Muscle layer of colon (tissue), 2 donors: ENCODE results near the gene ZBTB22.

Source experiments
- H3K27ac ChIP-seq: one replicate; pipeline ENCODE4 v1.7.0; 2013; ENCODE audit warnings: low read depth, mild to moderate bottlenecking, low read length, moderate library complexity
- H3K27me3 ChIP-seq, 2 donors: one replicate each; pipeline ENCODE4 v1.7.0; 2013; ENCODE audit warnings: low read length in 2 of 2, mild to moderate bottlenecking in 2 of 2; ENCODE audit not compliant: insufficient read depth in 2 of 2, control insufficient read depth in 1 of 2
- H3K36me3 ChIP-seq: one replicate; pipeline ENCODE4 v1.7.0; 2013; ENCODE audit warnings: mild to moderate bottlenecking, low read length; ENCODE audit not compliant: insufficient read depth
- H3K4me1 ChIP-seq: one replicate; pipeline ENCODE4 v1.7.0; 2013; ENCODE audit warnings: mild to moderate bottlenecking, low read length; ENCODE audit not compliant: insufficient read depth
- H3K4me3 ChIP-seq, 2 donors: one replicate each; pipeline ENCODE4 v1.7.0; 2013; ENCODE audit warnings: low read length in 2 of 2, low read depth in 1 of 2, mild to moderate bottlenecking in 1 of 2, moderate library complexity in 1 of 2
- H3K9ac ChIP-seq: one replicate; pipeline ENCODE4 v1.7.0; 2013; ENCODE audit warnings: low read length
- H3K9me3 ChIP-seq: one replicate; pipeline ENCODE4 v1.7.0; 2013; ENCODE audit warnings: mild to moderate bottlenecking, low read length
- donor health status: abdominal sarcoma.
- donor health status: Adenocarcinoma of cecum.

Gene ZBTB22

GRCh38 chr6:33321227-33321626 lies 3.7 kb upstream of the ZBTB22 start:
- no peak overlapping the region for H3K9ac ChIP-seq
- H3K27me3 ChIP-seq = no peaks in the 10 kb centered on the region
- H3K27ac ChIP-seq = no peak overlapping the region
- peaks cover 47% of the 10 kb centered on the region for H3K4me1 ChIP-seq
- H3K9me3 ChIP-seq = no peaks in the 10 kb centered on the region
- peaks cover 31% of the 10 kb centered on the region for H3K36me3 ChIP-seq
- no peak overlapping the region for H3K4me3 ChIP-seq

DNA sequence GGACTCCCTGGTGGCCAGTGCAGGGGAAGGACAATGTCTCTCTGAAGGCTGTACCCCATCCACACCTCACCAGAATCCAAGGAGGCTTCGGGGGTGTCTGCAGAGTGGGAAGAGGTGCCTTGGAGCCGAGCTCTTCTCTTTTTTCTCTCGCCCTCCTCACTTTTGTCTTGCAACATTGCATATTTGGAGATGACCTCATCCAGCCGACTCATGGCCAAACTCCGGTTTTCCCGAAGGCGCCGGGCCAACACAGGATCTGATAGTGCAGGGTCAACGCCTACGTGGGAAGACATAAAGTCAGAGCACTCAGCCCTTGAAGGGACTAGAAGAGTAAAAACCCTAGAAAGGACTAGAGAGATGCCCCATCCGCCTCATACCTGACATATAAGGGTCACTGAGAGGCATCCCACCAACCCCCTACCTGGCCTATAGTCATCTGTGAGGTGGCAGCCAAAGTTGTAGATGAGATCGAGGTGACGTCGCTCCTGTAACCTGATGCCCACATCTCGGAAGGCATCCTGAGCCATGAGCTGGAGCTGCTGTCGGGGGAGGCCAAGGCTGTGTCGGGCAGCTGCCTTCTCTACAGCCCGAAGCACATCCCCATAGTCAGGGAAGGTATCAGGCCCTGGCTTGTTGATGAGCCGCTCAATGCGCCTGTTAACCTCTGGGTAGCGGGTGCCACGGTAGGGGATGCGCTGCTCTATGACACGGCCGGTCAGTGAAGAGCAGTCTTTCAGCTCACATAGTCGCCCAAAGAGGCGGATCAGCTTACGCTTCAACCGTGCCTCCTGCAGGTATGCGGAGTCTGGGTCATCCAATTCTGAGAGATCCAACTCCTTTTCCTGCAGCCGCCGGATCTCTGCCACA lies 3.0 kb upstream of the ZBTB22 start:
- Histone ChIP-seq H3K9me3 (no peaks in the 10 kb centered on the region), H3K4me1 (peaks cover 47% of the 10 kb centered on the region), H3K9ac (no peak overlapping the region), H3K27me3 (no peaks in the 10 kb centered on the region), H3K27ac (no peak overlapping the region), H3K4me3 (no peak overlapping the region), H3K36me3 (peaks cover 36% of the 10 kb centered on the region)

- Histone ChIP-seq H3K4me3 (no peak overlapping the region), H3K4me1 (peaks cover 52% of the 10 kb centered on the region), H3K9ac (no peak overlapping the region), H3K27me3 (no peaks in the 10 kb centered on the region), H3K27ac (no peak overlapping the region), H3K36me3 (peaks cover 36% of the 10 kb centered on the region), H3K9me3 (no peaks in the 10 kb centered on the region)
Measured at GRCh38 chr6:33319939-33320314, 2.4 kb upstream of the ZBTB22 start.

- H3K9ac ChIP-seq = no peak overlapping the region
- peaks cover 52% of the 10 kb centered on the region for H3K4me1 ChIP-seq
- H3K4me3 ChIP-seq = peak overlapping the region in 1 of 2 donors; percentile 74
Measured at GRCh38 chr6:33318426-33319073, 1.0 kb upstream of the ZBTB22 start.

DNA sequence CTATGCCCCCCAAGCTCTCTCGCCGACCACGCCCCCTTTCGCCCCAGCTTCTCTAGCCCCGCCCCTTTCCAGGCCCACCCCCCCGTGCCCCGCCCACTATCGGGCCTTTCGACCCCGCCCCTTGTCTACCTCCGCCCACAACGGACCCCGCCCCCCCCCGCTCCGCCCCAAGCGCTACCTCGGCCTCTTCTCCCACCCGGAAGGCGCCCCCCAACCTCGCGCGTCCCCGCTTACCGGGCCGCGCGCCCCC lies 200 bp downstream of the ZBTB22 start:
- peaks cover 53% of the 10 kb centered on the region for H3K4me1 ChIP-seq
- H3K9me3 ChIP-seq = no peaks in the 10 kb centered on the region

More at GRCh38 chr6:33318426-33319073, 1.0 kb upstream of the ZBTB22 start:
- Histone ChIP-seq H3K9me3 (no peaks in the 10 kb centered on the region), H3K27ac (peak overlapping the region; percentile 86), H3K36me3 (peaks cover 36% of the 10 kb centered on the region), H3K27me3 (no peaks in the 10 kb centered on the region)

DNA sequence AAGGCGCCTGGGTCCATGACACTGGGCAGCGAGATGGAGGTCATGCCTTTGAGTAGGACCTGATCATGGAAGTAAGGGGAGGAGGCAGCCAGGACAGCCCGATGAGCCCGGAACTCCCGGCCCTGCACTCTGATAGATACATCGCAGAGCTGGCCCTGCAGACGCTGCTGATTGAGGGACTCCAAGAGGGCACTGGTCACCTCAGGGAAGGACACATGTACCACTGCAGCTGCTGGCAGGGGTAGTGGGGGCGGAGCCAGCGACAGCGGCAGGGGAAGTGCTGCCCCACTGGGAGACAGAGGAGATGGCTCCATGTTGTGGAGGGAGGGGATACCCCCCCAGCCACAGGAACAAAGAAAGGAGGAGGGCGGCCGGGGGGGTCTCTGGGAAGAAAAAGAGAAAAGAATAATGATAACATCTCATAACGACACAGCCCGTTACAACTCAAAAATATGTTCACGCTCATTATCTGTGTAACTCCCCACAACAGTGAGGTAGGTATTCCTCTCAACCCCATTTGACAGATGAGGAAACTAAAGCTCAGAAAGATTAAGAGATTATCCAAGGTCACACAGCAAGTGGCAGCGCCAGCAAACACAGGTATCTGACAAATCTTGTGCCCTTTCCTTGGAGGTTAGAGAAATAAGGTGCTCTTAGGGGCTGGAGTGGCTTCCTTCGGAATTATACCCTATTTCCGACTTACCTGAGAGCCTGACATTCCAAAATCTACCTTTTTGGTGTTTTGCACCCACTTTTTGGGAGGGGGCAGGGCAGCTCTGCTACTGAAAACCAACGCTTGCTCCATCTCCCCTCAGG lies 733 bp downstream of the ZBTB22 start:
- Histone ChIP-seq H3K9ac (no peak overlapping the region), H3K36me3 (peaks cover 36% of the 10 kb centered on the region), H3K4me3 (peak overlapping the region in 1 of 2 donors; percentile 15), H3K27me3 (no peaks in the 10 kb centered on the region), H3K27ac (peak overlapping the region; percentile 25), H3K4me1 (peaks cover 53% of the 10 kb centered on the region), H3K9me3 (no peaks in the 10 kb centered on the region)

More for the DNA sequence above, 200 bp downstream of the ZBTB22 start:
- Histone ChIP-seq H3K36me3 (peaks cover 36% of the 10 kb centered on the region), H3K27me3 (no peaks in the 10 kb centered on the region), H3K9ac (no peak overlapping the region), H3K27ac (peak overlapping the region; percentile 86), H3K4me3 (peak overlapping the region in 1 of 2 donors; percentile 15)

GRCh38 chr6:33315793-33316602 lies 1.5 kb downstream of the ZBTB22 start:
- Histone ChIP-seq H3K27ac (no peak overlapping the region), H3K9ac (no peak overlapping the region), H3K4me3 (no peak overlapping the region), H3K4me1 (peaks cover 48% of the 10 kb centered on the region), H3K27me3 (no peaks in the 10 kb centered on the region), H3K9me3 (no peaks in the 10 kb centered on the region), H3K36me3 (peaks cover 34% of the 10 kb centered on the region)

DNA sequence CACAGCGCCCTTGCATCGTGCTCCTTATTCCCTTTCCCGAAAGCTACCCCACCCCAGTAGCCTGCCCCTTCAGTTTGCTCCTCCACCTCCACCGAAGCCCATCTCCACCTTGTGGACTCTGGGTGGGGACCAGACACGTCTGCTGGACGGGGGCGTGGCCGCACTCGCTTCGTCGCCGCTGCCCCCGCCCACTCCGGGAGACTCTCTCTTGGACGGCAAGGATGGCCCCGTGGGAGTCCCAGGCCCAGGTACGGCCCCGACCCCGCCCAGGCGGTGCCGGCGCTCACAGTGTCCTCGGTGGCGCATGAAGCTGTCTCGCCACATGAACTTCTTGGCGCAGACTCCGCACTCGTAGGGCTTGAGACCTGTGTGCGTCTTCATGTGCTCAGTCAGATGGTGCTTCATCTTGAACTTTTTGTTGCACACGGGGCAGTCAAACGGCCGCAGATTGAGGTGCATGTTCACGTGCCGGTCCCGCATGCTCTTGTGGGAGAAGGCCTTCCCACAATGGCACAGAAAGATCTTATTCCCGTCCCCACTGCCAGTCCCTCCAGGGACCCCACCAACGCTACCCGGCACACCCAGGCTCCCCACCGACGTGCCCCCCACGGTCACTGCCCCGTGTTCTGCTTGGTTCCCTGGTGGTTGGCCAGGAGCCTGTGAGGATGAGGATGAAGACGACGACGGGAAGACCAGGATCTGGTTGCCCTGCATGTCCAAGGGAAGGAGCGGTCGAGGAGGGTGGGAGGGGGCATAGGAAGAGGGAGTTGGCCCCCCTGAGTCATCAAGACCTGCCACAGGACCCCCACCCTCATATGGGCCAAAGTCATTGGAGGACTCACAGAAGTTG lies 2.4 kb downstream of the ZBTB22 start:
- H3K4me1 ChIP-seq = peaks cover 40% of the 10 kb centered on the region
- H3K36me3 ChIP-seq = peaks cover 26% of the 10 kb centered on the region
- H3K9me3 ChIP-seq = no peaks in the 10 kb centered on the region
- H3K9ac ChIP-seq = no peak overlapping the region
- peak overlapping the region; percentile 94 for H3K27ac ChIP-seq
- H3K4me3 ChIP-seq = peak overlapping the region in 1 of 2 donors; percentile 87
- H3K27me3 ChIP-seq = no peaks in the 10 kb centered on the region

DNA sequence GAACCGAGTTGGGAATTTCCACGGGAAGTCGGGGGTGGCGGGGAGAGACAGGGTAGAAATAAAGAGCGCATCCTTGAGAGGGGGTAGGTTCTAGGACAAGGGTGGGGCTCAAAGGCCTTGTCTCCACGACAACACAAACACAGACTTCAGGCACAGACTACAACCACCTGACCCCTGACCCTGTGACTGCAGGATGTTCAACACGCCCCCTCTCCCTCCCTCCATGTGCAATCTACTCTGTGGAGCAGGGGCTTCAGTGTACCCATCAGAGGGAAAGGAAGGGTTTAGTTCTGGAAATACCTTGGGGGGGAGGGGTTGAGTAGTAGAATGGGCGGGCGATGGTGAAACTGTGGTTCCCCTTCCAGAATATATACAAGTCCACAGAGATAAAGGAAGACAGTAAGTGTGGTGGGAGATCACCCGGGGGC lies 3.0 kb downstream of the ZBTB22 start:
- Histone ChIP-seq H3K27me3 (no peaks in the 10 kb centered on the region), H3K9me3 (no peaks in the 10 kb centered on the region), H3K4me1 (peaks cover 40% of the 10 kb centered on the region), H3K9ac (peak overlapping the region; percentile 76), H3K36me3 (peaks cover 20% of the 10 kb centered on the region), H3K4me3 (peak overlapping the region; percentile 87 to 99), H3K27ac (peak overlapping the region; percentile 94)

DNA sequence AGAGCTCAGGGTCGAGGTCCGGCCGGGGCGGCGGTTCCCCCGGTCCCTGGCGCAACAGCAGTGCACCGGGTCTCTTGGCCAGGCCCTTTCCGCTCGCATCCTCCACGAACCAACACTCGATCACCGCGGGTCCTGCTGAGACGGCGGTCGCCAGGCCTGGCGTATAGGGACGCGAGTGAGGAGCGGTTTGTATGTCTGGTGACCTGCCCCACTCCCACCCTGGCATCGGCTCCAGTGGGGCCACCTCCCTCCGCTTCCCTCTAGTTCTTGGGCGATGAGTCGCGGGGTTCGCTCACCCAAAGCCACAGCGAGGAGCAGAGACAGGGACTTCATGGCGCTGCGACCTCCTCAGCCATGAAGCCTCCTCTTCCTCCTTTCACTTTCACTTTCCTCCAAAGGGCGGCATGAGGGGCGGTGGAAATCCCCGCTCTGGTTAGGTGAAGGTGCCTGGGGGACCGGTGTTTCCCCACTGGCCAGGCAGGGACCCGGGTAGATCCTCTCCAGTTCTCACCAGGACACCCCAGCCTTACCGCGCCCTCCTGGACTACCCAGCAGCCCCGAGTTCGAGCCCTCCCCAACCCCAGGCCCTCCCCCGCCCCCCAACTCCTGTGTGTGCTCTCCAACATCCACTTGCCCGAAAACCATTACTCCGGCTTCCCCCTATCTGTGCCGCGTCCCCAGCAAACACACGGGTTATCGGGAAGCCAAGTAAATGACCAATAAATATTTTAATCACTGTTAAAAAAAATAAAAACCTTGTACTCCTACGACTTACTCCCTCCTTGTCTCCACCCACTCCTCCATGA lies 3.6 kb downstream of the ZBTB22 start, which contains the start of gene TAPBP:
TSS of gene TAPBP (minus strand) at position 370 of the 806 bp plus-strand sequence. CDS start at position 333, 37 bp downstream.
- Histone ChIP-seq H3K27me3 (no peaks in the 10 kb centered on the region), H3K4me1 (peaks cover 36% of the 10 kb centered on the region), H3K9me3 (no peaks in the 10 kb centered on the region), H3K4me3 (peak within 1 kb of the TSS; percentile 87 to 99), H3K9ac (peak within 1 kb of the TSS; percentile 76), H3K36me3 (peaks cover 13% of the 10 kb centered on the region), H3K27ac (peak within 1 kb of the TSS; percentile 94)
